Panc1 (cell line): ENCODE results near the gene KRTAP3-1.

Experiments used
- TCF7L2 ChIP-seq: IDR thresholded peaks from 2 replicates; pipeline ENCODE4 v1.6.1; 2011; ENCODE audit warnings: mild to moderate bottlenecking, low read depth, low read length, inconsistent platforms
- TF ChIP-seq, protein P1 (sequence below): fragments of 450-650 bp; IDR thresholded peaks from 2 replicates; pipeline ENCODE4 v1.5.1; 2017; ENCODE audit warnings: mild to moderate bottlenecking

DNA sequence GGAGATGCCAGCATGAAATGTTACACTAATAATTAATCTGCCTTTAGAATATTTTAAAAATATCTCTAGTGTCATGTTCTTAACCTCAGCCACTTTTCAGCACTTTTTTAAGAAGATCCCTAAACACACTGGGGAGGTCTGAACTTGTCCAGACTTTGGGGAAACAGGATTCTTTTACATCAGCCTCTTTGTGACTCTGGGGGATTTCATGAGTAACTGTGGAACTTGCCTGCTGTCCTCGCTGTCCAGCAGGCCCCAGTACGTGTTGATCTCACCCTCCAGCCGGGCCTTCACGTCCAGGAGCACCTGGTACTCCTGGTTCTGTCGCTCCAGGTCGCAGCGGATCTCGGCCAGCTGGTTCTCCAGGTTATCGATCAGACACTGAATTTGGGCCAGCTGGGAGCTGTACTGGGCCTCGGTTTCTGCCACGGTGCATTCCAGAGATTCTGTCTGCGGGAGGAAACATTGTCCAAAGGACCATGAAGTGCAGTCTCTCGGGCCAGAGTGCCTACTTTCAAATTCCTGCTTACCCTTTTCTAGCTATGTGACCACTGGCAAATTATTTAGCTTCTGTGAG lies 30.3 kb downstream of the KRTAP3-1 start:
- TF ChIP-seq TCF7L2, result no peak
- TF ChIP-seq, protein P1, sequence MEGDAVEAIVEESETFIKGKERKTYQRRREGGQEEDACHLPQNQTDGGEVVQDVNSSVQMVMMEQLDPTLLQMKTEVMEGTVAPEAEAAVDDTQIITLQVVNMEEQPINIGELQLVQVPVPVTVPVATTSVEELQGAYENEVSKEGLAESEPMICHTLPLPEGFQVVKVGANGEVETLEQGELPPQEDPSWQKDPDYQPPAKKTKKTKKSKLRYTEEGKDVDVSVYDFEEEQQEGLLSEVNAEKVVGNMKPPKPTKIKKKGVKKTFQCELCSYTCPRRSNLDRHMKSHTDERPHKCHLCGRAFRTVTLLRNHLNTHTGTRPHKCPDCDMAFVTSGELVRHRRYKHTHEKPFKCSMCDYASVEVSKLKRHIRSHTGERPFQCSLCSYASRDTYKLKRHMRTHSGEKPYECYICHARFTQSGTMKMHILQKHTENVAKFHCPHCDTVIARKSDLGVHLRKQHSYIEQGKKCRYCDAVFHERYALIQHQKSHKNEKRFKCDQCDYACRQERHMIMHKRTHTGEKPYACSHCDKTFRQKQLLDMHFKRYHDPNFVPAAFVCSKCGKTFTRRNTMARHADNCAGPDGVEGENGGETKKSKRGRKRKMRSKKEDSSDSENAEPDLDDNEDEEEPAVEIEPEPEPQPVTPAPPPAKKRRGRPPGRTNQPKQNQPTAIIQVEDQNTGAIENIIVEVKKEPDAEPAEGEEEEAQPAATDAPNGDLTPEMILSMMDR, result no peak
